Upper lobe of left lung (tissue), 6 donors: ENCODE results near the gene LMO1. TPM values are rescaled to one million over a fixed set of nuclear protein-coding genes. Genes with fewer than 3 reads are reported as not detected.

Experiments used
- ATAC-seq, 2 donors: fragments of 200-7000 bp; cut with Tn5 transposase; one replicate each; pipeline ENCODE4 v1.9.1; 2022; ENCODE audit warnings: mild to moderate bottlenecking in 2 of 2, moderate library complexity in 2 of 2; ENCODE audit not compliant: low FRiP score in 2 of 2
- DNase-seq, 2 donors: peaks; one replicate each; pipeline ENCODE4 v3.0.0-alpha.2; 2019 to 2020
- H3K27ac ChIP-seq, 4 donors: fragments of 200-600 bp; sonication (generic); one replicate each; pipeline ENCODE4 v1.5.1; 2016 to 2019
- H3K27me3 ChIP-seq, 4 donors: fragments of 200-600 bp; sonication (generic); one replicate each; pipeline ENCODE4 v1.5.1; 2017 to 2019
- H3K36me3 ChIP-seq, 4 donors: fragments of 200-600 bp; sonication (generic); one replicate each; pipeline ENCODE4 v1.5.1; 2016 to 2019
- H3K4me1 ChIP-seq, 4 donors: fragments of 200-600 bp; sonication (generic); one replicate each; pipeline ENCODE4 v1.5.1; 2018 to 2019
- H3K4me3 ChIP-seq, 4 donors: fragments of 200-600 bp; sonication (generic); one replicate each; pipeline ENCODE4 v1.5.1; 2017 to 2019; ENCODE audit warnings: mild to moderate bottlenecking in 2 of 4, moderate library complexity in 1 of 4
- H3K9me3 ChIP-seq, 4 donors: fragments of 200-600 bp; sonication (generic); one replicate each; pipeline ENCODE4 v1.5.1; 2018 to 2019
- EP300 ChIP-seq, 4 donors: sonication (generic); formaldehyde crosslinking; IDR thresholded peaks; one replicate each; pipeline ENCODE4 v1.5.1; 2017; ENCODE audit warnings: antibody characterized with exemption in 4 of 4, control low read depth in 2 of 4
- POLR2A ChIP-seq, 4 donors: fragments of 450-650 bp; IDR thresholded peaks; one replicate each; pipeline ENCODE4 v1.5.1; 2016 to 2017; ENCODE audit warnings: antibody characterized with exemption in 4 of 4, mild to moderate bottlenecking in 2 of 4
- POLR2AphosphoS5 ChIP-seq, 2 donors: sonication (generic); formaldehyde crosslinking; IDR thresholded peaks; one replicate each; pipeline ENCODE4 v1.5.1; 2017; ENCODE audit warnings: antibody characterized with exemption in 2 of 2
- WGBS, 2 donors: methylation state at CpG; one replicate each; pipeline ENCODE4 v1.1.5; 2017 to 2018; 5-methylcytosine and 5-hydroxymethylcytosine counted together
- total RNA-seq, 6 donors: library from RNA; depleted of rRNA in 4 of 6; stranded (reverse); fragments of >200 nt in 4 of 6; gene quantifications; one replicate each; pipeline versions ENCODE4 v1.1.0 to v1.2.1, GENCODE V29; 2016 to 2021
- TF ChIP-seq, protein P1 (sequence below), 6 experiments: fragments of 450-650 bp in 4 of 6; fragments of 200-600 bp in 2 of 6; sonication (generic) in 2 of 6; IDR thresholded peaks; one replicate each; pipeline ENCODE4 v1.5.1; 2016 to 2019; ENCODE audit warnings: antibody characterized with exemption in 6 of 6
- donor health status: DM: no; HTN: no; CAD: no; lungs with moderate emphysema.
- donor health status: DM: no; HTN: yes; CAD: no; lungs with severe emphysema.

The LMO1 gene
- total RNA-seq, 6 donors from 2014 or later = 0.79 to 2.1 TPM; not detected in 4

GRCh38 chr11:8261921-8262551 is 1.6 kb downstream of the LMO1 start:
- WGBS, 2 donors = 47 to 71% methylated on average over 7 to 11 of the region's 12 CpGs
- no peak for ATAC-seq
- Histone ChIP-seq H3K27ac (no peak overlapping the region), H3K27me3 (peaks cover 0 to 38% (median 17%) of the 10 kb centered on the region in 4 donors), H3K4me1 (peaks cover 14 to 21% (median 19%) of the 10 kb centered on the region in 4 donors), H3K9me3 (no peaks in the 10 kb centered on the region), H3K36me3 (no peaks in the 10 kb centered on the region), H3K4me3 (peak overlapping the region in 2 of 4 donors; percentile 49 to 51)
- peak in 1 of 2 donors; percentile 10 for DNase-seq
- TF ChIP-seq POLR2A (IDR thresholded peaks at IDR 0.05) (no peak), EP300 (IDR thresholded peaks at IDR 0.05) (no peak), POLR2AphosphoS5 (IDR thresholded peaks at IDR 0.05) (no peak)
- TF ChIP-seq, protein P1, sequence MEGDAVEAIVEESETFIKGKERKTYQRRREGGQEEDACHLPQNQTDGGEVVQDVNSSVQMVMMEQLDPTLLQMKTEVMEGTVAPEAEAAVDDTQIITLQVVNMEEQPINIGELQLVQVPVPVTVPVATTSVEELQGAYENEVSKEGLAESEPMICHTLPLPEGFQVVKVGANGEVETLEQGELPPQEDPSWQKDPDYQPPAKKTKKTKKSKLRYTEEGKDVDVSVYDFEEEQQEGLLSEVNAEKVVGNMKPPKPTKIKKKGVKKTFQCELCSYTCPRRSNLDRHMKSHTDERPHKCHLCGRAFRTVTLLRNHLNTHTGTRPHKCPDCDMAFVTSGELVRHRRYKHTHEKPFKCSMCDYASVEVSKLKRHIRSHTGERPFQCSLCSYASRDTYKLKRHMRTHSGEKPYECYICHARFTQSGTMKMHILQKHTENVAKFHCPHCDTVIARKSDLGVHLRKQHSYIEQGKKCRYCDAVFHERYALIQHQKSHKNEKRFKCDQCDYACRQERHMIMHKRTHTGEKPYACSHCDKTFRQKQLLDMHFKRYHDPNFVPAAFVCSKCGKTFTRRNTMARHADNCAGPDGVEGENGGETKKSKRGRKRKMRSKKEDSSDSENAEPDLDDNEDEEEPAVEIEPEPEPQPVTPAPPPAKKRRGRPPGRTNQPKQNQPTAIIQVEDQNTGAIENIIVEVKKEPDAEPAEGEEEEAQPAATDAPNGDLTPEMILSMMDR (IDR thresholded peaks at IDR 0.05) = no peak

DNA sequence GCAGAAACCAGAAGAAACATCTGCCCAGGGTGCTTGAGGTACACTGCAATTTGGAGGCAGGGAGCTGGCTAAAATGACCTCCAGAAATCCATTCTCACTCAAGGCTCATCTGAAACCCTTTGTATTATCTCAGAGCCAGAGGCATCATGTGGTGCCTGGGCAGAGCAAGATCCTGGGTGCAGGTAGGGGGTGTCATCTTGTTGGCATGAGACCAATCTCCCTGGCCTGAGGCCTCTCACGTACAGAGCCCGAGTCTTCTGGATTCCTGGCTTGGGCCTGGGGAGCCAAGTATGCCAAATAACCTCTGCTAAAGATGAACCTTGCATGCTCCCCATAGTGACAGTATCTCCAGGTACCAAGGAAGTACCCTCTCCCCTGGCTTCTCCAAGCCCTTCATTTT is 2.4 kb downstream of the LMO1 start:
- Histone ChIP-seq H3K27me3 (peaks cover 0 to 32% (median 17%) of the 10 kb centered on the region in 4 donors), H3K27ac (no peak overlapping the region), H3K4me3 (no peak overlapping the region), H3K9me3 (no peaks in the 10 kb centered on the region), H3K36me3 (no peaks in the 10 kb centered on the region), H3K4me1 (peaks cover 14 to 21% (median 19%) of the 10 kb centered on the region in 4 donors)
- WGBS, 2 donors = 95% methylated on average over 2 of the region's 2 CpGs; no CpG with 5 or more reads in 1 of the 2 donors
- peak in 1 of 2 donors; percentile 8 for DNase-seq
- no peak for ATAC-seq
- TF ChIP-seq POLR2A (IDR thresholded peaks at IDR 0.05) = no peak
- no peak for TF ChIP-seq EP300 (IDR thresholded peaks at IDR 0.05)
- TF ChIP-seq, protein P1 (IDR thresholded peaks at IDR 0.05) = no peak
- no peak for TF ChIP-seq POLR2AphosphoS5 (IDR thresholded peaks at IDR 0.05)

DNA sequence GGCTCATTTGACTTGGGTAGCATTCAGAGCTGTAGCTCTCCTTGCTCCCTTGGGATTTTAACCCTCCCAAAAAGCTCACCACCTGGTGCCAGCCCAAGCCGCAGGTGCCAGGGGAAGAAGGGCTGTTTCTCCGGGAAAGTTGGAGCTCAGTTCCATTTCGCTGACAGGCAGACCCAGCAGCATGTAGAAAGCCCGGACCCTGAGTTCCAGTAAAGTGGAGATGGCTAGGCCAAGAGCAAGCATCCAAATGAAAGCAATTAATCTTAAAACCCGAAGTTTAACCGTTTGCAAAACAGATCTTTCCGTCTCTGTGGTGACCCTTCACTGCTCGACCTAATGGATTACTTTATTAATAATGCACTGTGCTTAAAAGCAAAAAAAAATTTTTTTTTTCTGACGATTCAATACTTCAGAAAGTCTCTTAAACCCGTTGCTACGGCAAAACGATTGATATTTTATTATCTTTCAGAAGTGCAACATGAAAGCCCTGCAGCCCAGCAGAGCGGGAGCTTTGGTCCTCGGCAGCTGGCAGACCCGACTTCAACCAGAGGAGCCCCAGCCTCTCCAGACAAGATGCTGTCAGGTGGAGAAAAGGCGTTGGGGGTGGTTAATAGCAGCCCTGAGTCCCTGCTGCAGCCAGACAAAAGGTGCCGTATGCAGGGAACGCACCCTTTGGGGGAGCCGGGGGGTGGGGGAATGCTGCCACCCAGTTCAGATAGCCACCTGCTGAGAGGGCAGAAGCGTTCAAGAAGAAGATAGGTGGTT is 3.3 kb downstream of the LMO1 start:
- TF ChIP-seq POLR2AphosphoS5 (IDR thresholded peaks at IDR 0.05) (no peak), EP300 (IDR thresholded peaks at IDR 0.05) (no peak), POLR2A (IDR thresholded peaks at IDR 0.05) (no peak)
- TF ChIP-seq, protein P1 (IDR thresholded peaks at IDR 0.05) = no peak
- DNase-seq = peak in 1 of 2 donors; percentile 12
- WGBS, 2 donors = 85% methylated on average over 19 to 20 of the region's 20 CpGs
- Histone ChIP-seq H3K4me1 (peaks cover 14 to 21% (median 19%) of the 10 kb centered on the region in 4 donors), H3K9me3 (no peaks in the 10 kb centered on the region), H3K36me3 (no peaks in the 10 kb centered on the region), H3K27ac (no peak overlapping the region), H3K27me3 (peaks cover 0 to 27% (median 15%) of the 10 kb centered on the region in 4 donors), H3K4me3 (no peak overlapping the region)
- no peak for ATAC-seq

GRCh38 chr11:8259306-8259959 is 4.2 kb downstream of the LMO1 start:
- 69 to 86% methylated on average over 5 to 11 of the region's 11 CpGs for WGBS, 2 donors
- Histone ChIP-seq H3K4me3 (no peak overlapping the region), H3K27ac (no peak overlapping the region), H3K27me3 (peaks cover 0 to 22% (median 13%) of the 10 kb centered on the region in 4 donors), H3K36me3 (no peaks in the 10 kb centered on the region), H3K9me3 (no peaks in the 10 kb centered on the region), H3K4me1 (peaks cover 14 to 21% (median 19%) of the 10 kb centered on the region in 4 donors)
- DNase-seq (peak in 1 of 2 donors; percentile 19), ATAC-seq (no peak)
- TF ChIP-seq POLR2A (IDR thresholded peaks at IDR 0.05) (no peak), POLR2AphosphoS5 (IDR thresholded peaks at IDR 0.05) (no peak), EP300 (IDR thresholded peaks at IDR 0.05) (no peak)
- TF ChIP-seq, protein P1 (IDR thresholded peaks at IDR 0.05) = no peak
